Erythroblast (primary cell): Measurements from ENCODE around the gene OR13F1.

Source experiments
- GATA1 ChIP-seq: IDR thresholded peaks from 2 replicates; pipeline ENCODE4 v1.6.1; 2011; ENCODE audit warnings: low read depth, mild to moderate bottlenecking, control low read depth, low read length, moderate library complexity
- POLR2A ChIP-seq: IDR thresholded peaks from 2 replicates; pipeline ENCODE4 v1.6.1; 2011; ENCODE audit warnings: mild to moderate bottlenecking, low read length

DNA sequence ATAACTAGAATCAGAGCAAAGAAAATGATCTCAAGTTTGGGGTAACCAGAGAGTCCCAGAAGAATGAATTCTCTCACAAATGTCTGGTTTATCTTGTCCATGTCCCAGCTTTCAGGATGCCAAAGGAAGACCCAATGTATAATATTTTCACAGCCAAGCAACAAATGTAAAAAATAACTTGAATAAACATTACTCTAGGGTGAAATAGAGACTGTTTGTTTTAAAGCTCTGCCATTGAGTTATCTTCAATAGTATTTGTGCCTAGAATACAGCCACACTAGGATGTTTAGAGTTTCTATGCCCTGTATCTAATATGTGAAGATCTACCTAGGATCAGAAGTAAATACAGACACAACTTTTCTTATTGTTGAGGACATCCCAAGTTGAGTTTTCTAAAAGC lies 23.0 kb downstream of the OR13F1 start, which contains the start of gene OR13C4:
- no peak for TF ChIP-seq POLR2A
- no peak for TF ChIP-seq GATA1
